K562 (cell line): Measurements from ENCODE around the gene CHST15. TPM values are rescaled to one million over a fixed set of nuclear protein-coding genes. Genes with fewer than 3 reads are reported as not detected.

Source experiments
- ATAC-seq: fragments of 200-7000 bp; cut with Tn5 transposase; 3 replicates; pipeline ENCODE4 v1.9.1; 2020; ENCODE audit warnings: moderate library complexity
- BruUV-seq: library from RNA; stranded (reverse); fragments of 400-500 nt; replicated peaks from 2 replicates; lab custom pipeline; 2021; lab: Mats Ljungman, UMichigan
- CTCF ChIA-PET: fragments of 300-600 bp; formaldehyde crosslinking; extraction: SDS; loops from one replicate; lab custom pipeline; 2021; ENCODE audit warnings: low intra/inter-chr PET ratio; lab: Yijun Ruan, JAX
- POLR2A ChIA-PET: fragments of 300-600, 350-650 bp; sonication (Branson Sonifier 250); formaldehyde crosslinking; extraction: SDS; loops from one replicate; lab custom pipeline; 2021; ENCODE audit warnings: antibody characterized with exemption, inconsistent platforms; lab: Yijun Ruan, JAX
- DNase-seq, 4 experiments: peaks; one replicate each; pipeline versions ENCODE4 v3.0.0 to v3.0.0-alpha.2; 2011 to 2018; ENCODE audit warnings: low spot score in 3 of 4, mixed read lengths in 3 of 4; ENCODE audit errors: extremely low read depth in 1 of 4
- FAIRE-seq: peaks from 2 replicates; lab custom pipeline; 2011; peaks lifted over from hg19 to GRCh38; lab: Jason Lieb, UNC
- H2AFZ ChIP-seq: 2 replicates; pipeline ENCODE4 v1.6.0; 2011; ENCODE audit warnings: low read depth, low read length, control low read depth, inconsistent platforms
- H3K27ac ChIP-seq: fragments of 200-600 bp; 3 replicates; pipeline ENCODE4 v1.8.0; 2011; ENCODE audit warnings: low read depth, mild to moderate bottlenecking, control low read depth, inconsistent platforms, low read length, moderate library complexity, mixed read lengths; ENCODE audit errors: extremely low read depth
- H3K27me3 ChIP-seq, 2 experiments: fragments of 300-600 bp in 1 of 2; 2 replicates in 1 of 2; 3 replicates in 1 of 2; pipeline versions ENCODE4 v1.6.0 to v1.8.0; 2011; ENCODE audit warnings: inconsistent platforms in 2 of 2, low read length in 2 of 2, mild to moderate bottlenecking in 1 of 2, mixed read lengths in 1 of 2, moderate library complexity in 1 of 2; ENCODE audit not compliant: control insufficient read depth in 2 of 2, insufficient read depth in 2 of 2
- H3K36me3 ChIP-seq: fragments of 300-600 bp; 3 replicates; pipeline ENCODE4 v1.8.0; 2011; ENCODE audit warnings: mild to moderate bottlenecking, low read length, inconsistent platforms; ENCODE audit not compliant: control insufficient read depth, insufficient read depth
- H3K4me1 ChIP-seq, 2 experiments: fragments of 200-600 bp in 1 of 2; replicated peaks in 1 of 2; 2 replicates in 1 of 2; 3 replicates in 1 of 2; pipeline versions ENCODE4 v1.5.1 to v1.8.0; 2011; ENCODE audit warnings: inconsistent platforms in 2 of 2, low read length in 2 of 2, mild to moderate bottlenecking in 1 of 2, mixed read lengths in 1 of 2, moderate library complexity in 1 of 2; ENCODE audit not compliant: control insufficient read depth in 2 of 2, insufficient read depth in 2 of 2
- H3K4me2 ChIP-seq: 2 replicates; pipeline ENCODE4 v1.6.1; 2011; ENCODE audit warnings: low read length, control low read depth, inconsistent platforms, mixed read lengths; ENCODE audit not compliant: insufficient read depth
- H3K4me3 ChIP-seq: fragments of 200-600 bp; sonication (generic), shearing (Covaris generic); 2 replicates; pipeline ENCODE4 v1.5.1; 2016; ENCODE audit warnings: control low read depth, inconsistent platforms
- H3K79me2 ChIP-seq: fragments of 200-600 bp; 3 replicates; pipeline ENCODE4 v1.8.0; 2011; ENCODE audit warnings: low read length, inconsistent platforms; ENCODE audit not compliant: control insufficient read depth, insufficient read depth
- H3K9ac ChIP-seq, 2 experiments: 2 replicates each; pipeline versions ENCODE4 v1.6.0 to v1.6.1; 2011; ENCODE audit warnings: low read depth in 2 of 2, low read length in 2 of 2, control low read depth in 1 of 2, inconsistent platforms in 1 of 2, mild to moderate bottlenecking in 1 of 2, mixed read lengths in 1 of 2; ENCODE audit not compliant: insufficient read depth in 1 of 2
- H3K9me1 ChIP-seq: one replicate; pipeline ENCODE4 v1.6.0; 2011; ENCODE audit warnings: inconsistent platforms, mild to moderate bottlenecking, low read length, moderate library complexity; ENCODE audit not compliant: control insufficient read depth, insufficient read depth
- H3K9me3 ChIP-seq: replicated peaks from 2 replicates; pipeline ENCODE4 v1.5.1; 2011; ENCODE audit warnings: low read depth, low read length, inconsistent platforms; ENCODE audit not compliant: control insufficient read depth, insufficient read depth
- H4K20me1 ChIP-seq: replicated peaks from 2 replicates; pipeline ENCODE4 v1.6.1; 2011; ENCODE audit warnings: low read length, inconsistent platforms, mixed read lengths; ENCODE audit not compliant: control insufficient read depth, insufficient read depth
- CEBPG ChIP-seq, 3 experiments: fragments of 200-800 bp in 1 of 3; sonication (Bioruptor generic) in 1 of 3; sonication (generic) in 1 of 3; formaldehyde crosslinking in 1 of 3; IDR thresholded peaks in 2 of 3; conservative IDR thresholded peaks in 1 of 3; 2 replicates each; pipeline versions ENCODE4 v1.6.1 to v1.8.0; 2016 to 2022; ENCODE audit warnings: missing compliant biosample characterization in 2 of 3, missing genetic modification characterization in 2 of 3, mild to moderate bottlenecking in 1 of 3, missing genetic modification reagents in 1 of 3
- CREB5 ChIP-seq: fragments of 250-450 bp; sonication (Bioruptor Pico); IDR thresholded peaks from 2 replicates; pipeline ENCODE4 v1.5.0; 2020; ENCODE audit warnings: mild to moderate bottlenecking
- EP300 ChIP-seq: IDR thresholded peaks from 2 replicates; pipeline ENCODE4 v1.6.1; 2012; ENCODE audit warnings: low read length, improper control_type of control experiment
- EWSR1 ChIP-seq: fragments of 450-650 bp; IDR thresholded peaks from 2 replicates; pipeline ENCODE4 v1.6.1; 2018; ENCODE audit warnings: borderline replicate concordance, mild to moderate bottlenecking, low read depth, moderate library complexity; ENCODE audit not compliant: partially characterized antibody
- MYBL2 ChIP-seq, 2 experiments: fragments of 450-650 bp in 1 of 2; sonication (generic) in 1 of 2; formaldehyde crosslinking in 1 of 2; IDR thresholded peaks; 2 replicates each; pipeline versions ENCODE4 v1.6.1 to v1.8.1; 2017 to 2022; ENCODE audit warnings: borderline replicate concordance in 1 of 2, inconsistent platforms in 1 of 2, low read depth in 1 of 2, mild to moderate bottlenecking in 1 of 2, missing genetic modification reagents in 1 of 2, moderate library complexity in 1 of 2
- PCBP1 ChIP-seq: fragments of 200-400 bp; formaldehyde crosslinking; IDR thresholded peaks from 2 replicates; pipeline ENCODE4 v1.6.1; 2018; ENCODE audit warnings: mild to moderate bottlenecking, low read depth, low read length; ENCODE audit not compliant: poor library complexity, severe bottlenecking
- PHF8 ChIP-seq: fragments of 200-600 bp; sonication (generic); IDR thresholded peaks from 2 replicates; pipeline ENCODE4 v1.6.1; 2012; ENCODE audit warnings: mixed run types, mild to moderate bottlenecking, inconsistent platforms, low read length, moderate library complexity, borderline replicate concordance
- PRPF4 ChIP-seq: fragments of 200-400 bp; formaldehyde crosslinking; IDR thresholded peaks from one replicate; pipeline ENCODE4 v1.6.1; 2017; ENCODE audit warnings: low read length, low read depth, mild to moderate bottlenecking; ENCODE audit not compliant: insufficient read depth, poor library complexity, severe bottlenecking
- RNF219 ChIP-seq: fragments of 250-450 bp; sonication (Bioruptor Pico); IDR thresholded peaks from 2 replicates; pipeline ENCODE4 v1.5.0; 2022; ENCODE audit warnings: mild to moderate bottlenecking
- SIN3B ChIP-seq: fragments of 450-650 bp; IDR thresholded peaks from 2 replicates; pipeline ENCODE4 v1.6.1; 2017; ENCODE audit warnings: low read depth, mild to moderate bottlenecking, moderate library complexity
- ZNF140 ChIP-seq: fragments of 250-450 bp; sonication (Bioruptor Pico); IDR thresholded peaks from 2 replicates; pipeline ENCODE4 v1.8.0; 2021; ENCODE audit warnings: moderate library complexity, mild to moderate bottlenecking, inconsistent platforms
- ZNF75A ChIP-seq: fragments of 450-650 bp; formaldehyde crosslinking; IDR thresholded peaks from 2 replicates; pipeline ENCODE4 v1.4.0; 2020; ENCODE audit warnings: mild to moderate bottlenecking
- WGBS: fragments of 100-300 bp; shearing (Covaris generic); methylation state at CpG from one replicate; pipeline ENCODE4 v1.1.6; 2016; ENCODE audit warnings: low coverage, mixed read lengths; ENCODE audit not compliant: insufficient coverage; ENCODE audit errors: missing lambda C conversion rate; 5-methylcytosine and 5-hydroxymethylcytosine counted together
- in situ Hi-C: fragments of 300-500 bp; cut with MboI; formaldehyde crosslinking; loops from 4 replicates; pipeline ENCODE4 v1.15.0; 2018; ENCODE audit warnings: inconsistent platforms, mixed read lengths
- intact Hi-C: fragments of 100-400 bp; cut with micrococcal nuclease; formaldehyde crosslinking; loops from 2 replicates; pipeline ENCODE4 v1.14.2; 2022
- polyA plus RNA-seq, 8 experiments: library from polyadenylated mRNA; depleted of rRNA in 4 of 8; stranded (reverse) in 5 of 8; unstranded in 3 of 8; fragments of >200 nt; fragmentation: Nextera tagmentation in 2 of 8; fragmentation: Illumina TruSeq in 1 of 8; extraction: Ambion mirVana in 2 of 8; extraction: Trizol in 1 of 8; gene quantifications; 2 replicates each; pipeline versions ENCODE4 v1.2.1 to v1.2.3, GENCODE V29; 2011 to 2014; ENCODE audit warnings: inconsistent platforms in 1 of 8, missing spikeins in 1 of 8
- total RNA-seq, 7 experiments: library from RNA; depleted of rRNA in 6 of 7; stranded (reverse); fragments of >200 nt in 6 of 7; fragmentation: Illumina TruSeq in 2 of 7; extraction: Trizol in 2 of 7; gene quantifications; 2 replicates each; pipeline versions ENCODE4 v1.2.1 to v1.2.3, GENCODE V29; 2011 to 2021; ENCODE audit warnings: low replicate concordance in 1 of 7

The CHST15 gene
- total and polyA plus RNA-seq, 9 of the 15 experiments (the other 6 are each of a cell fraction or from before 2014, with no cell fraction given), result 0.04 to 0.16 (median 0.08) TPM

- Histone ChIP-seq H3K9me1 (no peaks in the 10 kb centered on the region), H3K4me1 (no peaks in the 10 kb centered on the region), H3K27ac (no peak overlapping the region), H3K4me2 (no peak overlapping the region), H3K4me3 (no peak overlapping the region), H3K27me3 (peaks cover 0 to 61% of the 10 kb centered on the region in 2 experiments; a peak in 2 of 5 replicates), H3K9ac (no peak overlapping the region), H3K9me3 (no peaks in the 10 kb centered on the region), H4K20me1 (no peaks in the 10 kb centered on the region; the same call in 1 of the 2 replicates), H3K36me3 (no peaks in the 10 kb centered on the region), H2AFZ (no peak overlapping the region), H3K79me2 (no peaks in the 10 kb centered on the region)
- FAIRE-seq (no peak), ATAC-seq (no peak), DNase-seq (no peak)
- WGBS, result 1% methylated on average over 22 of the region's 27 CpGs
- ChIA-PET POLR2A (interaction anchor here (0.9 kb wide), 1 partner anchor 18 kb away, joined by 3 read pairs; no protein-coding TSS in a partner anchor), CTCF (no interaction called here)
- intact Hi-C loops (no loop called here), in situ Hi-C loops (no loop called here)
- BruUV-seq, result no TSS peak
- no peak for TF ChIP-seq PHF8
- TF ChIP-seq EWSR1, result no peak
- no peak for TF ChIP-seq PCBP1
- TF ChIP-seq CEBPG (CRISPR knock-in tag; IDR thresholded peaks at IDR 0.05), result no peak
- no peak for TF ChIP-seq CEBPG (tag; conservative IDR thresholded peaks at IDR 0.05 in 1 of 2, IDR thresholded peaks at IDR 0.05 in 1 of 2)
- TF ChIP-seq ZNF75A (CRISPR knock-in tag), result no peak
- no peak for TF ChIP-seq RNF219 (CRISPR knock-in tag)
- no peak for TF ChIP-seq CREB5 (CRISPR knock-in tag)
- TF ChIP-seq PRPF4, result no peak
- TF ChIP-seq ZNF140 (CRISPR knock-in tag), result no peak
- no peak for TF ChIP-seq MYBL2 (IDR thresholded peaks at IDR 0.05; ENCODE audit: low read depth)
- TF ChIP-seq MYBL2 (CRISPR knock-in tag; IDR thresholded peaks at IDR 0.05; ENCODE audit: borderline replicate concordance), result no peak
- no peak for TF ChIP-seq SIN3B
- no peak for TF ChIP-seq EP300
Observed at GRCh38 chr10:124087672-124088634, 5.4 kb downstream of the CHST15 start.
